ENCODE data around the gene TMEM94. TPM values are rescaled to one million over a fixed set of nuclear protein-coding genes. Genes with fewer than 3 reads are reported as not detected.
A peak's percentile ranks its signal among the peaks of the same experiment; 100 is the strongest.

Gene TMEM94
- total RNA-seq, 4 donors from 2014 or later, result 56.5 to 85.5 (median 60.0) TPM

DNA sequence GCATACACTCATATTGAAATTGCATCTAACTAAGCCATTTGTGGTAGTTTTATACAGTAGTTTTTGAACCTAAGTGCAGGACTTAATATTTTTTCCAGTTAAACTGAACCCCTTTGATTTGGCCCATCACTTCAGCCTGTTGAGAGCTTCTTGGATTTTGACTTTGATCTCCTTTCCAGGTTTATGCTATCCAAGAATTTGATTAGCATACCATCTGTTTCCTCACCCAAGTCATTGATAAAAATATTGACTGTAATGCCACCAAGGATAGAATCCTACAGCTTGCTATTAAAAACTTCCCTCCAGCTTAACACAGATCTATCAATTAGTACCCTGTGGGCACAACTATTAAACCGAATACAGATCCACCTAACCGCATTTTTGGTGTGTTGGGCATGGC is 7.2 kb downstream of the TMEM94 start:
- Histone ChIP-seq H3K4me3 (no peak overlapping the region), H3K4me1 (peaks cover 31 to 41% of the 10 kb centered on the region in 2 donors), H3K27me3 (no peaks in the 10 kb centered on the region), H3K9me3 (no peaks in the 10 kb centered on the region), H3K27ac (peak overlapping the region; percentile 13 to 53 (median 34)), H3K36me3 (no peaks in the 10 kb centered on the region)
- no peak for TF ChIP-seq POLR2A (IDR thresholded peaks at IDR 0.05)
- TF ChIP-seq, protein P1, sequence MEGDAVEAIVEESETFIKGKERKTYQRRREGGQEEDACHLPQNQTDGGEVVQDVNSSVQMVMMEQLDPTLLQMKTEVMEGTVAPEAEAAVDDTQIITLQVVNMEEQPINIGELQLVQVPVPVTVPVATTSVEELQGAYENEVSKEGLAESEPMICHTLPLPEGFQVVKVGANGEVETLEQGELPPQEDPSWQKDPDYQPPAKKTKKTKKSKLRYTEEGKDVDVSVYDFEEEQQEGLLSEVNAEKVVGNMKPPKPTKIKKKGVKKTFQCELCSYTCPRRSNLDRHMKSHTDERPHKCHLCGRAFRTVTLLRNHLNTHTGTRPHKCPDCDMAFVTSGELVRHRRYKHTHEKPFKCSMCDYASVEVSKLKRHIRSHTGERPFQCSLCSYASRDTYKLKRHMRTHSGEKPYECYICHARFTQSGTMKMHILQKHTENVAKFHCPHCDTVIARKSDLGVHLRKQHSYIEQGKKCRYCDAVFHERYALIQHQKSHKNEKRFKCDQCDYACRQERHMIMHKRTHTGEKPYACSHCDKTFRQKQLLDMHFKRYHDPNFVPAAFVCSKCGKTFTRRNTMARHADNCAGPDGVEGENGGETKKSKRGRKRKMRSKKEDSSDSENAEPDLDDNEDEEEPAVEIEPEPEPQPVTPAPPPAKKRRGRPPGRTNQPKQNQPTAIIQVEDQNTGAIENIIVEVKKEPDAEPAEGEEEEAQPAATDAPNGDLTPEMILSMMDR (IDR thresholded peaks at IDR 0.05 in 4 of 5, conservative IDR thresholded peaks at IDR 0.05 in 1 of 5), result no peak
- DNase-seq, result no peak
- in situ Hi-C loops (cut with MboI; ENCODE audit: low sequenced_read_pairs in 4 of 4), result no loop called here
- intact Hi-C loops (cut with DNase I; ENCODE audit: low total_unique reads), result no loop called here
- no peak for ATAC-seq

DNA sequence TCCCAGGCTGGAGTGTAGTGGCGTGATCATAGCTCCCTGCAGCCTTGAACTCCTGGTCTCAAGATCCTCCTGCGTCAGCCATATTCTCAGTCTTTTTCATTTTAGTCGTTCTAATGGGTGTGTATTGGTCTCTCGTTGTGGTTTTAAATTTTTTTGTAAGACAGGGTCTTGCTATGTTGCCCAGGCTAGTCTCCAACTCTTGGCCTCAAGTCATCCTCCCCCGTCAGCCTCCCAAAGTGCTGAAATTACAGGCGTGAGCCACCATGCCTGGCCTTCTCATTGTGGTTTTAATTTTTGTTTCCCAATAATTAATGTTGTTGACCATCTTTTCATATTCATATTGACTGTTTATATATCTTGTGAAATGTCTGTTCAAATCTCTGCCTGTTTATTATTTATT is 8.6 kb downstream of the TMEM94 start:
- no peak for DNase-seq
- TF ChIP-seq, protein P1 (IDR thresholded peaks at IDR 0.05 in 4 of 5, conservative IDR thresholded peaks at IDR 0.05 in 1 of 5), result no peak
- no peak for TF ChIP-seq POLR2A (IDR thresholded peaks at IDR 0.05)
- Histone ChIP-seq H3K4me1 (peaks cover 29 to 39% of the 10 kb centered on the region in 2 donors), H3K9me3 (no peaks in the 10 kb centered on the region), H3K4me3 (no peak overlapping the region), H3K27ac (peak overlapping the region in 2 of 4 donors; percentile 36 to 53), H3K36me3 (no peaks in the 10 kb centered on the region), H3K27me3 (no peaks in the 10 kb centered on the region)
- intact Hi-C loops (cut with DNase I; ENCODE audit: low total_unique reads), result no loop called here
- in situ Hi-C loops (cut with MboI; ENCODE audit: low sequenced_read_pairs in 4 of 4), result no loop called here
- ATAC-seq, result no peak

DNA sequence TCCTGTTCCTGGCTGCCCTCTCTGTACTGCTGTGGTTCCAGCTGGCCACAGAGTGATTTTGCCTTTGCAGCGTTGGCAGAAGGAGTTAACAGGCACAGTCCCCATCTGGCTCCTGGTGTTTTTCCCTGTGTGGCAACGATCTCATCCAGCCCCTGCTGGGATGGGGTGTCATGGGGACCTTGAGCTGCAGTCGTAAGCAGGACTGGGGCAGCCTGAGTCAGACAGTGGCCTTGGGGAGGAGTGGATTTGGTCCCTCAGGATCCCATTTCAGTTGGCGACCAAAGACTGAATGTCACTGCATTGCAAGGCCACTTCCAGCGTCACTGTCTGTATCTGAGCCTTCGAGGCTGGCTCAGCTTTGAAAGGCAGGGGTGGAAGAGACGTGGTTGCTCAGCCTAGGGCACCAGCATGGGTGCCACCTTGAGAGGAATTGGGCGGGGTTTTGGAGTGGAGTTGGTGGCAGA is 11.9 kb downstream of the TMEM94 start:
- Histone ChIP-seq H3K27ac (peak overlapping the region; percentile 85 to 89 (median 87)), H3K9me3 (no peaks in the 10 kb centered on the region), H3K27me3 (no peaks in the 10 kb centered on the region), H3K4me1 (peaks cover 24 to 33% of the 10 kb centered on the region in 2 donors), H3K4me3 (no peak overlapping the region), H3K36me3 (no peaks in the 10 kb centered on the region)
- DNase-seq (peak; percentile 63 to 93), ATAC-seq (peak; percentile 97 to 99)
- peak; percentile 61 to 69 for TF ChIP-seq POLR2A (IDR thresholded peaks at IDR 0.05)
- TF ChIP-seq, protein P1 (IDR thresholded peaks at IDR 0.05 in 4 of 5, conservative IDR thresholded peaks at IDR 0.05 in 1 of 5), result no peak
- intact Hi-C loops (cut with DNase I; ENCODE audit: low total_unique reads), result no loop called here
- in situ Hi-C loops (cut with MboI; ENCODE audit: low sequenced_read_pairs in 4 of 4), result no loop called here

DNA sequence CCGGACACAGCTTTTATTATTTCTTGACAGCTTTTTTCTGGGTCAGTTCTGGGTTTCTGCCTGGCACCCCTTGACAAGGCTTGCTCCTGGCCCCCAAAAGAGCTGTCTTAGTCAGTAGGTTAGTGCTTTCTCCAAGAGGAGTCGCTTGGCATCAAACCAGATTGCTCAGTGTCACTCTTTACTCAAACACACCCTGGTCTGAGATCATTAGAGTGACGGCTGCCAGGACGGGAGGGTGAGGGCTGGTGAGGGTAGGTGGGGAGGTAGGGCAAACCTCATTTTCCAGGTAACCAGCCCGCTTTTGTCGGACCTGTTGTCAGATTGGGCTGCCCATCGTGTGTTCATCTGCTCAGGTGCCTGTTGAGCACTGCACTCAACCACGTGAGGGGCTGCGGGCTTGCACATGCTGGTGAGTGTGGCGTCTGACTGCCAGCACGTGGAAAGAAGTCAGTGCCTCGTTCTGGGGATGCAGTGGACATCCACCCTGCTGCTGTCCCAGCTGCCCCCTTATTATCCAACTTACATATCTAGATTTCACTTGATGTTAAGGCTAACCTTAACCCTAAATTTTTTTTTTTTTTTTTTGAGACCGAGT is 12.4 kb downstream of the TMEM94 start:
- in situ Hi-C loops (cut with MboI; ENCODE audit: low sequenced_read_pairs in 4 of 4) (no loop called here), intact Hi-C loops (cut with DNase I; ENCODE audit: low total_unique reads) (no loop called here)
- ATAC-seq, result peak; percentile 25 to 63
- Histone ChIP-seq H3K4me3 (no peak overlapping the region), H3K4me1 (peaks cover 22 to 35% of the 10 kb centered on the region in 2 donors), H3K36me3 (no peaks in the 10 kb centered on the region), H3K9me3 (no peaks in the 10 kb centered on the region), H3K27ac (peak overlapping the region; percentile 85 to 89 (median 87)), H3K27me3 (no peaks in the 10 kb centered on the region)
- peak in 1 of 2 donors; percentile 58 for DNase-seq
- no peak for TF ChIP-seq POLR2A (IDR thresholded peaks at IDR 0.05)
- TF ChIP-seq, protein P1 (IDR thresholded peaks at IDR 0.05 in 4 of 5, conservative IDR thresholded peaks at IDR 0.05 in 1 of 5), result no peak
